ENCODE data around the gene BBX.
"Not testable (repeated sequence)": the region's sequence is repeated elsewhere in the genome, so short reads cannot be mapped to it uniquely, and the experiment has no call there.

Gene BBX

GRCh38 chr3:107542665-107543064, 19.9 kb downstream of the BBX start:
- DNase-seq (ENCODE audit: low read depth in 2 of 2) = no peak

- DNase-seq (ENCODE audit: low read depth in 2 of 2) = no peak
Observed at GRCh38 chr3:107543666-107544065, 20.9 kb downstream of the BBX start.

- no peak for DNase-seq (ENCODE audit: low read depth in 2 of 2)
Observed at GRCh38 chr3:107545680-107546120, 22.9 kb downstream of the BBX start.

GRCh38 chr3:107548601-107549000, 25.8 kb downstream of the BBX start:
- no peak for DNase-seq (ENCODE audit: low read depth in 2 of 2)

GRCh38 chr3:107555359-107555758, 32.6 kb downstream of the BBX start:
- no peak for DNase-seq (ENCODE audit: low read depth in 2 of 2)

GRCh38 chr3:107557743-107558142, 35.0 kb downstream of the BBX start:
- DNase-seq (ENCODE audit: low read depth in 2 of 2) = no peak

GRCh38 chr3:107560166-107560565, 37.4 kb downstream of the BBX start:
- DNase-seq (ENCODE audit: low read depth in 2 of 2) = no peak

- DNase-seq (ENCODE audit: low read depth in 2 of 2) = no peak
Observed at GRCh38 chr3:107561980-107562379, 39.2 kb downstream of the BBX start.

GRCh38 chr3:107562969-107563529, 40.3 kb downstream of the BBX start:
- no peak for DNase-seq (ENCODE audit: low read depth in 2 of 2)

GRCh38 chr3:107565244-107565643, 42.5 kb downstream of the BBX start:
- DNase-seq (ENCODE audit: low read depth in 2 of 2) = not testable (repeated sequence)

GRCh38 chr3:107571089-107571488, 48.3 kb downstream of the BBX start:
- not testable (repeated sequence) for DNase-seq (ENCODE audit: low read depth in 2 of 2)

GRCh38 chr3:107571492-107571891, 48.7 kb downstream of the BBX start:
- DNase-seq (ENCODE audit: low read depth in 2 of 2) = not testable (repeated sequence)

- DNase-seq (ENCODE audit: low read depth in 2 of 2) = no peak
Observed at GRCh38 chr3:107574650-107575049, 51.9 kb downstream of the BBX start.

GRCh38 chr3:107578091-107578490, 55.3 kb downstream of the BBX start:
- DNase-seq (ENCODE audit: low read depth in 2 of 2) = no peak

GRCh38 chr3:107578523-107578922, 55.8 kb downstream of the BBX start:
- DNase-seq (ENCODE audit: low read depth in 2 of 2) = no peak

GRCh38 chr3:107579371-107579770, 56.6 kb downstream of the BBX start:
- DNase-seq (ENCODE audit: low read depth in 2 of 2) = no peak

- no peak for DNase-seq (ENCODE audit: low read depth in 2 of 2)
Observed at GRCh38 chr3:107581230-107581629, 58.5 kb downstream of the BBX start.

GRCh38 chr3:107588217-107588616, 65.5 kb downstream of the BBX start:
- no peak for DNase-seq (ENCODE audit: low read depth in 2 of 2)

- no peak for DNase-seq (ENCODE audit: low read depth in 2 of 2)
Observed at GRCh38 chr3:107589454-107589853, 66.7 kb downstream of the BBX start.

GRCh38 chr3:107590786-107591185, 68.0 kb downstream of the BBX start:
- no peak for DNase-seq (ENCODE audit: low read depth in 2 of 2)

- DNase-seq (ENCODE audit: low read depth in 2 of 2) = no peak
Observed at GRCh38 chr3:107592073-107592472, 69.3 kb downstream of the BBX start.

GRCh38 chr3:107594870-107595269, 72.1 kb downstream of the BBX start:
- no peak for DNase-seq (ENCODE audit: low read depth in 2 of 2)

GRCh38 chr3:107596639-107597038, 73.9 kb downstream of the BBX start:
- no peak for DNase-seq (ENCODE audit: low read depth in 2 of 2)
